ENCODE data around the gene EFHC2.

- TF ChIP-seq CTCF (conservative IDR thresholded peaks at IDR 0.05) (no peak), EZH2 (IDR thresholded peaks at IDR 0.05; ENCODE audit: low read depth) (no peak)
These were observed 103.4 kb downstream of the EFHC2 start for GRCh38 chrX:44240036-44240435.
